ENCODE data around the gene RABL3.

DNA sequence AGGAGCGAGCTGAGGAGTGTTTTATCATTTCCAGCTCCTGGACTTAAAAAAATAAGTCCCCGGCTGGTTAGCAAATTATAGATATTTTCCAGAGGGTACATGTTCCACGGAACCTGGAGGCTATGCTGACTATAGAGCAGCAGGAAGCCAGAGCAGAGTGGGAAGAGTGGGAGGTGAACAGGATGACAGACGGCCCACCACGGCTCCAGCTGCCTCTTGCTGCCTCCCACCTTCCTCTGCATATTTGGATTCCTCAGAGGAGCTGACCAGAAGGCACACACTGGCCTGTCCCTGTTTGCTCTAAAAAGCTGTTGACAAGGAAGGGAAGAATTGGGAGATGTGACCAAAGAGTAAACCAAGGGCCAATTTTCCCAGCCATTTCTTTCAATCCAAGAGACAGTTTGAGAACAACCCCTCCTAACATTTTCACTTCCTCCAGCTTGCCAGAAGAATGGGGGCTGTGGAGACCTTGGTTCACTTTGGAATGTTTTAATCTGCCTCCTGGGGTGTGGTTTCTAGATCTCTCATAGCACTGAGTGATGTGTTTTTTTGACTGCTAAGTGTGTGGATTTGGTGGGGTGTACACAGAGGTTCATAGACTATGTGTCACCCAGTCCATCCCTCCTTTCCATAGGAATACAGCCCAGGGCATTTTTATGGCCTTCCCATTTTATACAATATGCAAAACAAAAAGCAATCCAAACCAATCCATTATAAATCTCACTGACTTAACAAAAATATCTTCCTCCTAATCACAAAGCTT is 97.1 kb downstream of the RABL3 start:
- no peak for TF ChIP-seq EZH2 (IDR thresholded peaks at IDR 0.05)
- TF ChIP-seq POLR2AphosphoS5 (IDR thresholded peaks at IDR 0.05; ENCODE audit: borderline replicate concordance, low read depth, low read length): no peak
- TF ChIP-seq FOXP2 (optimal IDR thresholded peaks at IDR 0.05; ENCODE audit: control extremely low read depth, extremely low read length, insufficient read depth): no peak
